Putamen (tissue), 1 donor: Measurements from ENCODE around the gene MBD3.
"Not testable (repeated sequence)": the region's sequence is repeated elsewhere in the genome, so short reads cannot be mapped to it uniquely, and the experiment has no call there.

Experiments
- DNase-seq: peaks from one replicate; pipeline ENCODE4 v3.0.0-alpha.2; 2016; ENCODE audit warnings: low spot score

MBD3 gene

DNA sequence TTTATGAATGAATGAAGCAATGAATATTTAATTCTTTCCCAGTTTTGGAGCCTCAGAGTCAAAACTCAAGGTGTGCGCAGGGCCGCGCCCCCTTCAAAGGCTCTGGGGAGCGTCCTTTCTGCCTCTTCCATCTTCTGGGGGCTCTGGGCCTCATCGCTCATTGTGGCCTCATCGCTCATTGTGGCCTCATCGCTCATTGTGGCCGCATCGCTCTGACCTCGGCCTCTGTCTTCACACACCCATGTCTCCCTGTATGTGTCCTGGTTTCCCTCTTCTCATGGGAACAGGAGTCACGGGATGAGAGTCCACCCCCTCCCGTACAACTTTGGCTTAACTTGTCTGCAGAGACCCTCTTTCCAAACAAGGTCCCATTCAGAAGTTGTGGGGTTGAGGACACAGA, 21.3 kb downstream of the MBD3 start:
- DNase-seq, result no peak

DNA sequence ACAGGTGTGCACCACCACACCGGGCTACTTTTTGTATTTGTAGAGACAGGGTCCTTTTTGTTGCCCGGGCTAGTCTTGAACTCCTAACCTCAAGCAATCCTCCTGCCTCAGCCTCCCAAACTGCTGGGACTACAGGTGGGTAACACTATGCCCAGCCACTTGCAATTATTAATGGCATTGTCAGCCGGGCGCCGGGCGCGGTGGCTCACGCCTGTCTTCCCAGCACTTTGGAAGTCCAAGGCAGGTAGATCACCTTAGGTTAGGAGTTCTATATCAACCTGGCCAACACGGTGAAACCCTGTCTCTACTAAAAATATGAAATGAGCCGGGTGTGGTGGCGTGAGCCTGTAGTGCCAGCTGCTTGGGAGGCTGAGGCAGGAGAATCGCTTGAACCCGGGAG, 21.8 kb downstream of the MBD3 start:
- DNase-seq, result no peak

DNA sequence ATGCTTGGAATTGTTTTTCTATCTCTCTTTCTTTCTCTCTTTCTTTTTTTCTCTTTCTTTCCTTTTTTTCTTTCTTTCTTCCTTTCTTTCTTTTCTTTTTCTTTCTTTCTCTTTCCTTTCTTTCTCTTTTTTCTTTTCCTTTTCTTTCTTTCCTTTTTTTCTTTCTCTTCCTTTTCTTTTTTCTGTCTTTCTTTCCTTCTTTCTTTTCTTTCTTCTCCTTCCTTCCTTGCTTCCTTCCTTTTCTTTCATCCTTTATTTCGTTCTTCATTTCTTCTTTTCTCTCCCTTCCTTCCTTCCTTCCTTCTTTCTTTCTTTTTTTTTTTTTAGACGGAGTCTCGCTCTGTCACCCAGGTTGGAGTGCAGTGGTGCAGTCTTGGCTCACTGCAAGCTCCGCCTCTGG, 22.7 kb downstream of the MBD3 start:
- DNase-seq, result no peak

DNA sequence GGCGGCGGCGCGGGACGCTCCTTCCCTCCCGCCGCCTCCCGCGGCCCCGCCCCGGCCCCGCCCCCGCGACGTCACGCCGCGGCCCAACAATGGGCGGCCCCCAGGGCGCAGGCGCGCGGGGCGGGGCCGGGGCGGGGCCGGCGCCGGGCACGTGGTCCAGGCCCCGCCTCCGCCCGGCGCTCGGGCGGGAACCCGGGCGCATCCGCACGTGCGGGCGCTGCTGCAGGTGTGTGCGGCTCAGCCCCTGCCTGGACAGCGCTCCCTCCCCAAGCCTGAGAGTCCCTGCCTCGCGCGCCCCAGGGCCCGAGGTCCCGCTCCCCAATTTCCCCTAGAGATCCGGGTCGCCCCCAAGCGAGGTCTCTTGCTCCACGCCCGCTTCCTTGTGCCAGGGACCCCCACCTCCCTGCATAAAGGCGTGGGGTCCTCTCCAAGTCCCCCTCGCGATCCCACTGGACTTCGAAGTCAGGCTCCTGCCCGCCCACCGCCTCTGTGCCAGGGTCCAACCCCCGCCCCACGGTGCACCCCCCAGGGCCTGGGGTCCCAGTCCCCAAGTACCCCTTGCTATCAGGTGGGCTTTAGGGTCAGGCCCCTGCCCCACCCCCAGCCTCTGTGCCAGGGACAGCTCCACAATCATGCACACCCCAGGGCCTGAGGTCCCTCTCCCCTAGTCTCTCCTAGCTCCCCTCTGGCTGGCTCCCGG, 24.2 kb downstream of the MBD3 start, which contains the start of gene MEX3D:
MEX3D (minus strand) TSS at position 6 of the 700 bp plus-strand sequence. CDS start 267 bp downstream, outside the sequence.
- DNase-seq, result peak; percentile 77

DNA sequence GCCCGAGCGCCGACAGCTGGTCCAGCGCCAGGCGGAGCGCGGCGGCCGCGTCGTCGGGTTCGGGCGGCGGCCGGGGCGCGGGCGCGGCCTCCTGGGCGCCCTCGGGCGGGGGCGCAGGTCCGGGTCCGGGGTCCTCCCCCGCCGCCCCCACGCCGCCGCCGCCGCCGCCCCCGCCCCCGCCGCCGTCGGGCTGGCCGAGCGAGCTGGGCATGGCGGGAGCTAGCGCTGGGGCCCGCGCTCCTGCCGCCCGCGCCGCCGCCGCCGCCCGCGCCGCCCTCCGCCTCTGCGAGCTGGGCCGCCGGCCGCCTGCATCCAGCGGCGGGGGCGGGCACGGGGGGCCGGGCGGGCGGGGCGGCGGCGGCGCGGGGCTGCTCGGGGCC, 24.8 kb downstream of the MBD3 start:
- DNase-seq, result no peak

DNA sequence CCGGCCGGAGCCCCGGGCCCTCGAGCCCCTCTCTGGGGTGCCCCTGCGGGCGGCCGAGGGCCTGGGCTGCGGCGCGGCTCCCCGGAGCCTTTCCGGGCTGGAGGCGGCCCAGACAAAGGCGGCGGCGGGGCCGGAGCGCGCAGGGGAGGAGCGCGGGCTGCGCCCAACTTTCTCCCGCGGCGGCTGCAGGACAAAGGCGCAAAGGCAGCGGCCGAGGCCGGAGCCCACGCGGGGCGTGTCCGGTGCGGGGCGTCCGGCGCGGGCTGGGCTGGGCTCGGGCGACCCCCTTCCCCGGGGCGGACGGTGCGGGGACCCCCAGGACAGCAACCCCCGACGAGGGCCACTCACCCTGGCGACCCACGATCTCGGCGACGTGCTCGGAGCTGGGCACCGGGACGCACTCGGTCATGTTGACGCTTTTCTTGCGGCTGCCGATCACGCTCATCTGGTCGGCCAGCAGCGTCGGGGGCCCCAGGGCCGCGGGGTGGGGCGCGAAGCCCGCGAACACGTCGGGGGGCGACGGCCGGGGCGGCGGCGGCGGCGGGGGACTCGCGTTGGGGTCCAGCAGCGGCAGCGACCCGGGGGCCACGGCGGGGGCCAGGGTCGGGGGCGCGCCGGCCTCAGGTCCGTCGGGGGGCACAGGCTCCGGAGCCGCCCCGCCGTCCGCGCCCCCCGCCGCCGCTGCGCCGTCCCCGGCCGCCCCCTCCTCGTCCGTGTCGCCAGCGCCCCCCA, 25.4 kb downstream of the MBD3 start:
- no peak for DNase-seq

DNA sequence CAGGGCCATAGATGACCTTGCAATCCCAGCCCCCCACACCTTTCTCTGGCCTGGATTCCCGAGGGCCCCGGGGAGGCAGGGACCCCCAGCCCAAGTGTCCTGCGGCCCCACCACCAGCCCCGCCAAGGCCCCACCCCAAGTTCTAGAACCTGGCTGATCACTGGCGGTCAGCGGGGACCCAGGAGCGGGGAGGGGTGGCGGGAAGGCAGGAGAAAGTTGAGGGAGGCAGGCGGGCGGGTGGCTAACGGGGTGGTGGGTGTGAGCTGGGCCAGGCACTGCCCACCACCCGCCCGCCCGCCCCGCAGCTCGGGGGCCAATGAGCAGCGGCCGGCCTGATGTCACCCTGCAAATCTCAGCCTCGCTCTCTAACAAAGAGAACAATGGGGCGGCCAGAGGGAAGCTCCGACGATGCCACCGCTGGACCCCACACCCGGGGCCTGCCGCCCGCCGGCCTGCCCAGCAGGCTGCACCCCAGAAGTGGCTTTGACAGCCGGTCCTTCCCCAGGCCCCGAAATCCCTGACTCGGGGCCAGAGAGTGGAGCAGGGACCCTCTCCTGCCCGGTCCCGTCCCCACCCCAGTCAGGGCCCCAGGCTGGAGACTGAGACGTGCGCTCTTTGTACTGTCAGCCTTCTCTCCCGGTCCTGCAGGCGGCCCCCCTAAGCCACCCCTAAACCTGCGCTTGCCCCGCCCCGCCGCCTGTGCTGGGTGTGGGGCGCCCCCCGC, 26.1 kb downstream of the MBD3 start:
- DNase-seq, result peak; percentile 88

DNA sequence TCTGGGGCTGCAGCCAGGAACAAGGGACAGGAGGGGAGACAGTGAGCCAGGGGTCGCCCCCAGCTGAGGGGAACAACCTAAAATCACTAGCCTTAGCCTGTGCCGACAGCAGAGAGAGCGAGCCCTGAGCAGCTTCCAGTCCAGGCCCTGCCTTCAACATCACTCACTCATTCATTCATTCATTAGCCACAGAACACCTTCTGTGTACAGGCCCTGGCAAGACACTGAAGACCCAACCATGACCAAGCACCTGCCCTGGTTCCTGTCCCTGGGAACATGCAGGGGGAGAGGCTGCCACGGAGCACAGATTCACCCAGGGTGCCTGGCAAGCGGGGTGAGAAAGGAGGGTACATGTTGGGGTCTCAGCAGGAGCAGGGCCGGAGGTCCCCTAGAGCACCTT, 29.4 kb downstream of the MBD3 start:
- DNase-seq, result no peak

DNA sequence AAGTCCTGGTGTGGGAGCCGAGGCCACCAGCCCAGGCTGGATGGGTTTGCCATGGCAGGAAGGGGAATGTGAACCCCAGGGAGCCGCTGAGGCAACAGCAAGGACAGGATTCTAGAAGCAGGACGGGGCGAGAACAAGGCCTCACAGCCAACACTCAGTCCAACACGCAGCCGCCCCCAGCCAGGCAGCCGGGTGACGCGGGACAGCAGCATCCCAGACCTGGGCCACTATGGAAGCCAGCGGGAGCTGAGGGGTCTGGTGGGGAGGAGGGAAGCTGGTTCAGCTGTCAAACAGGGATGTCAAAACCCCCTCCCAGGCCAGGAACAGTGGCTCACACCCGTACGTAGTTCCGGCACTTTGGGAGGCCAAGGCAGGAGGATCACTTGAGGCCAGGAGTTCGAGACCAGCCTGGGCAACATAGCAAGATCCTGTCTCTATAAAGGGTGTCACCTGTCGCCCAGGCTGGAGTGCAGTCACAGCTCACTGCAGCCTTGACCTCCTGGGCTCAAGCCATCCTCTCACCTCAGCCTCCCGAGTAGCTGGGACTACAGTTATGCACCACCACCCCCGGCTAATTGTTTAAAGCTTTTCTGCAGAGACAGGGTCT, 31.3 kb downstream of the MBD3 start:
- DNase-seq, result no peak

DNA sequence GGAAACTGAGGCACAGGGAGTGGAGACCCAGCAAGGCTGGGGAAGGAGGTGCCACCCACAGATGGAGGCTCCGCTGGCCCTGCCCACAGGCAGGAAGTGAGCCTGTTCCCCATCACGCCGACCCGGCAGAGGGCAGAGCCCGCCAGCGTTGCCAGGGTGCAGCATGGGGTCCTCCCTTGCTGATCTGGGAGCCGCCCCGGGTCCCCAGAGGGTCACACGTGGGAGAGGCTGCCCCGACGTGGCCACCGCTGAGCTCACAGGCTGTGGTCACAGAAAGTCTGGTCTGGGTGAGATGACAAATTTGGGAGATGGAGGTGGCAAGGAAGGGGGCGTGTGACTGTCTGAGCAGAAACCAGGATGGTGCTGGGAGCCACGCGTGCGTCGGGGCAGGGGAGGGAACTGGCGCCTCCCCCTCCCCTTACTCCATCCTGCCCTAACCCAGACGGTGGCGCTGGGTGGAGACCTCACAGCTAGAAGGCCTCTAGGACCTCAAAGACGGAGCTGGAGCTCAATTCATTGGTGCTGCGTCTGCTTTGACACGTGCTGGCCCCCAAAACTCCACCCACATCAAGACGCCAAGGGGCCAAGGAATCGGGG, 32.3 kb downstream of the MBD3 start:
- DNase-seq, result no peak

DNA sequence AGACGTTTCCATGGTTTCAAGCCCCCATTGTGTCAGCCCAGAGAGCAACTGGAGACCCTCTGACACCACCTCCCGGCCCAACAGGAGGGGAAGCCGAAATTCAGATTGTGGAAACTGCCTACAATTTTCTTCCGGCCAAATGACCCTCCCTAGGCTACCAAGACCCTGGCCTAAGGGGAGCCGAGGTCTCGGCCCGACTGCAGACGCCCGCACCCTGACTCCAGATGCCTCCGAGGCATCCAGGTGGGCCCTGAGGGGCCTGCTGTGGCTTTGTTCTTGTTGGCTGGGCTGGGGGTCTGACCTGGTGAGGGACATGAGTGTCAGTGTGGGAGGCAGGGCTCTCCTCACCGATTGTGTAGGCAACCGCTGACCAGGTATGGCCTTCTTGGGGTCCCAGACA, 34.1 kb downstream of the MBD3 start:
- DNase-seq, result no peak

DNA sequence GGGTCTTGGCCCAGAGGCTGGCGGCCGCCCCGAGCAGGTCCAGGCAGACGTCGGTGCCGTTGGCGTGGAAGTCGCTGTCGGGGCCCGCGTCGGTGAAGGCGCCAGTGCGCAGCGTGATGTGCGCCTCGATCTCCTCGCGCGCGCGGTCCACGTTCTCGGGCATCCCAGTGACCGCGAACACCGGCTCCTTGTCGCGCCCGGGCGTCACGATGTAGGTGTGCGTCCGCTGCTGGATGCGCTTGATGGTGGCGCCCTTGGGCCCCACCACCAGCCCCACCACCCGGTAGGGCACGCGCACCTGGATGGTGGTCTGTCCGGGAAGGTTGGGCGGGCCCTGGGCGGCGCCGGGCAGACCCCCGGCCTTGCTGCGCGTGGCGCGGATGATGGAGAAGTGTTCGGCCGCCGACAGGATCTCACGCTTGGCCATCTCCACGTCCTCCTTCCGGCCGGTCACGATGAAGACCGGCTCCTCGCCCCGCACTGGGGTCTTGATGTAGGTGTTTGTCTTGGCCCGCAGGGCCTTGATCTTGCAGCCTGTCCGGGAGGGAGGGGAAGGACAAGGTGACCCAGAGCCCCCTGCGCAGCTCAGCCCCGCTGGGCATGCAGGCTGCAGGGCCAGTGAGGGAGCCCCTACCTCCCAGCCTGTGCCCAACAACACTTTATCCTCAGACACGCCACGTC, 36.1 kb downstream of the MBD3 start:
- no peak for DNase-seq

DNA sequence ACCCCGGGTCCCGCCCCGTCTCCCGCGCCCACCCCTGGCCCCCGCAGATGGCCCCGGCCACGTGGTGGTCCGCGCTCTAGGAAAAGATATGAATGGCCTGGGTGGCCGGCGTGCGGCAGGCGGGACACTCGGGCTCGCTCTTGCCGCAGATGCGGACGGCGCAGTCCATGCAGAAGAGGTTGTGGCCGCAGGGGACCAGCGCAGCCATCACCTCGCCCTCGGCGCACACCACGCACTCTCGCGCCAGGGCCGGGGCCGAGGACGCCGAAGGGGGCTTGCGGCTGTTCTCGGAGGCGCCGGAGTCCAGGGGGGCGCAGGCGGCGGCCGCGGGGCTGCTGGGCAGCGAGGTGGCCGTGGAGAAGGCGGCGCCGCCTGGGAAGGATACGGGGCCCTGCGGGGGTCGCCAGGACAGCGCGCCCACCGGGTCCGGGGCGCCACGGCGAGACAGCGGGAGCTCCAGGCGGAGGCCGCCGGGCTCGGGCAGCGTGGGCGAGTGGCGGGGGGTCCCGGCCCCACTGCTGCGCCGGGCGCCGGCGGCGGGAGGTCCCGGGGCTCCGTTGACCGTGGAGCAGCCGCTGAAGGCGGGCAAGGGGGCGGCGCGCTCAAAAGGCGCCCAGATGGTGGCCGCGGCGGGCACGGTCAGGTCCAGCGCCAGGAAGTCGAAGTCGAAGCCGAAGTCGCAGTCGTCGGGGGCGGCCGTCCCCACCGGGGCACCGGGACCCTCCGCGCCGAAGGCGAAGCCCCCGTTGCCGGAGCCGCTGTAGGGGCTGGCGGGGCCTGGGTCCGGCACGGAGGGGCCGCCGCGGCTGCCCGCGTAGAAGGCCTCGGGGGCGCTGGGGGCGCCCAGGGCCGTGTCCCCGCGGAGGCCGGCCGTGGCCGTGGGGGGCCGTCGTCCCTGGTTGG, 36.9 kb downstream of the MBD3 start:
- DNase-seq, result no peak

DNA sequence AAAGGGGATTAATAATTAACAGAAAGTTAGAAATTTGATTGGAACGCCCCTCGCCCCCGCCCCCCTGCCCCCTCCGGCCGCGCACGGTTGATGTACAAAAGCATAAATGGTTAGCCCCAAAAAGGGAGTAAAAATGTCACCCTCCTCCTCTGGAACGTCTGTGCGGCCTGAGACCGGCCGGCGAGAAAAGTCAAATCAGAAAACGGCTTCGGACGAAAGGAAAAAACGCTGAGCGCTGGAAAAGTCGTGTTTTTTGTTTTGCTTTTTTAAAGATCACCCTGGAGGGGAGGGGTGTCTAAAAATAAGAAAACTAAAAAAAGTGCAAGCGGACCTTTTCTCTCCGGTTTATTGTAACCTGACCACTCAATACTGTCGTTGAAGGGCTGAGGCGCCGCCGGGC, 37.7 kb downstream of the MBD3 start:
- DNase-seq, result no peak

DNA sequence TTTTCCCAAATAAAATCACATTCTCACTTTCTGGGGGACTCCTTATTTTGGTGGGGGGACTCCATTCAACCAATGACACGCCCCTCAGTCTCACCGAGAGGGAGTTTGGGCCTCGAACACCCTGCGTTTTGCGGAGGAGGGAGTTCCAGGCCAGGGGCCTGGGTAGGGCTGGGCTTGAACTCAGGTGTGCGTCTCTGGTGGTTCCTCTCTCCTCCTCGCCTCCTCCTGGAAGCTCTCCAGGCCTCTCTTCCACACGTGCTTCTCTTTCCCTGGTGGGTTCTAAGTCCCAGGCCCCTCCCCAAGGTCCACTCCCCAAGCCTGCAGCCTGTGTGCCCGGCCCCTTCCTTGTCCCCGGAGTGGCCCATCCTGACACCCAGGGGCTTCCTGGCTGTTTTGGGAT, 39.2 kb downstream of the MBD3 start:
- DNase-seq, result no peak

DNA sequence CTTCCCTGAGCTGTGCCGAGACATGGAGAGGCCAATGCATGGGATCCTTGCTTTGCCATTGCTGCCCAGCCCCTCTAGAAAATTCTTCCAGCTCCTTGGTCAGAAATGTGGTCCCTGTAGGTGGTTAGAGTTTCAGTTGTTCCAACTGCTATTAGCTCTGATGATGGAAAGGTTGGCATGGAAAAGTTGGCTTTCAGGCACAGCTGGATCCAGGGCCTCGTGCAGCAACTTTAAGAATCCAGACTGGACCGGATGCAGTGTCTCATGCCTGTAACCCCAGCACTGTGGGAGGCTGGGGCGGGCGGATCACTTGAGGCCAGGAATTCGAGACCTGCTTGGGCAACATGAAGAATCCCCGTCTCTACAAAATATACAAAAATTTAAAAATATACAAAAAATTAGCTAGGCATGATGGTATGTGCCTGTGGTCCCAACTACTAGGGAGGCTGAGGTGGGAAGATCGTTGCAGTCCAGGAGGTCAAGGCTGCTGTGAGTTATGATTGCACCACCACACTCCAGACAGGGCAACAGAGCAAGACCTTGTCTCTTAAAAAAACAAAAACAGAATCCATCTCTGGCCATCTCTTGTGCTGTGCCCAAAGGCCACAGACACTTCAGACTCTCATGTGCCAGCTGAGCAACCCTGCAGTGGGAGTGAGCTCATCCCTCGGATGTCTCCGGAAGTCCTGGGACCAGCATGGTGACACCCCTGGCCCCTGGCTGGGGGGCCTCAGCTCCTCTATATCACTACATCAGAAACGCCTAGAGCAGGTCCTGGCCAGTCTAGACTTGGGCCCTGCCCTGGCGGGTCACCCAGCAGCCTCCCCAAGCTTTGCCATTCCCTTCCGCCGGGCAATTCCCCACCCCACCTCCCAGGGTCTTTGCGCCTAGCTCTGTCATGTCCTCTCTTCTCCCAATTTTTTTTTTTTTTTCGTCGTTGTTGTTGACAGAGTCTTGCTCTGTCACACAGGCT, 41.3 kb downstream of the MBD3 start:
- DNase-seq, result no peak

DNA sequence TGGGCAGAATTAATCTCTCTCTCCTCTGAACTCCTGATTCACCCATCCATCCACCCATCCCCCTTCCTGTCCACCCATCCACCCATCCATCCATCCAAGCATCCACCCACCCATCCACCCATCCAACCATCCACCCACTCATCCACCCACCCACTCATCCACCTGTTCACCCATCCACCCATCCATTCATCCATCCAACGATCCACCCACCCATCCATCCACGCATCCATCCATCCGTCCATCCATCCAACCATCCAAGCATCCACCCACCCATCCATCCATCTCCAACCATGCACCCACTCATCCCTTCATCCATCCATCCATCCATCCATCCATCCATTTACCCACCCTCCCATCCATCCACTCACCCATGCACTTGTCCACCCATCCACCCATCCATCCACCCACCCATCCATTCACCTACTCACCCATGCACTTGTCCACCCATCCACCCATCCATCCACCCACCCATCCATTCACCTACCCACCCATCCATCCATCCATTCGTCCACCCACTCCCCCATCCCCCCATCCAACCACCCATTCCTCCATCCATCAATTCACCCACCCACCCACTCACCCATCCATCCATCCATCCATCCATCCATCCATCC, 43.2 kb downstream of the MBD3 start:
- no peak for DNase-seq

DNA sequence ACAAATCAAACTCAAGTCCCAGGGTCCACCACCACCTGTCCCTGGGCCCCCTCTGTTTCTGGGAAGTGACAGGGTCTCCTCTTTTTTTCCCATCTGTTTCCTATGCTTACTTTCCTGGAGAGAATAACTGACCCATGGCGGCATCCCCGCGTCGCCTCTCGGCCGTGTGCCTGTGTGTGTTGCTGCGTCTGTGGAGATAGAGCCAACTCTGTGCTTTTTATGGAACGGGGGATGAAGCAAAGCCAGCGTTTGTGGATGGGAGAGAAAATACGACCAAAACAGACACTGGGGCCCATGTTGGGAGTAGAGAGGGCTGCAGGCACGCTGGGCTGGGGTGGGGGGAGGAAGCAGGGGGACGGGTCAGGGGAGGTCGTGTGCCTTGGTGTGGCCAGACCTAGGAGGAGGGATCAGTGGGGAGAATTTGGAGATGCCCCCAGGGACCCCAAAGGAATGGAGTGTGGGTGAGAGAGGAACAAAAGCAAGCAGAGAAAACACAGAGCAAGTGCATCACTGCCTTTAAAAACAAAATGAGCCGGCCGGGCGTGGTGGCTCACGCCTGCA, 52.2 kb downstream of the MBD3 start:
- DNase-seq, result no peak

DNA sequence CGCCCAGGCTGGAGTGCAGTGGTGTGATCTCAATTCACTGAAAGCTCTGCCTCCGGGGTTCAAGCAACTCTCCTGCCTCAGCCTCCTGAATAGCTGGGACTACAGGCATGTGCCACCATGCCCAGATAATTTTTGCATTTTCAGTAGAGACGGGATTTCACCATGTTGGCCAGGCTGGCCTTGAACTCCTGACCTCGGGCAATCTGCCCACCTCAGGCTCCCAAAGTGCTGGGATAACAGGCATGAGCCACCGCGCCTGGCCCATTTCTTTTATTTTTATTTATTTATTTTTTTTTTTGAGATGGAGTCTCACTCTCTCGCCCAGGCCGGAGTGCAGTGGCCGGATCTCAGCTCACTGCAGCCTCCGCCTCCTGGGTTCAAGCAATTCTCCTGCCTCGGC, 52.9 kb downstream of the MBD3 start:
- DNase-seq, result not testable (repeated sequence)
